SK-N-SH treated with all-trans-retinoic acid at 6 μM for 48 hours (cell line): Measurements from ENCODE around the gene KANSL1L.

Experiments used
- ATAC-seq: fragments of 200-7000 bp; cut with Tn5 transposase; 3 replicates; pipeline ENCODE4 v1.9.1; 2020; ENCODE audit warnings: mild to moderate bottlenecking, moderate library complexity
- BACH2 ChIP-seq: fragments of 250-450 bp; sonication (Bioruptor Pico); IDR thresholded peaks from 2 replicates; pipeline ENCODE4 v1.9.0; 2021; ENCODE audit warnings: mild to moderate bottlenecking, borderline replicate concordance
- GLIS3 ChIP-seq: fragments of 250-450 bp; sonication (Bioruptor Pico); IDR thresholded peaks from 2 replicates; pipeline ENCODE4 v1.5.0; 2020; ENCODE audit warnings: mild to moderate bottlenecking, moderate library complexity
- ISL1 ChIP-seq: fragments of 250-450 bp; sonication (Bioruptor Pico); IDR thresholded peaks from 2 replicates; pipeline ENCODE4 v2.1.2; 2022; ENCODE audit warnings: mild to moderate bottlenecking, moderate library complexity
- PPARA ChIP-seq: fragments of 250-450 bp; sonication (Bioruptor Pico); IDR thresholded peaks from 2 replicates; pipeline ENCODE4 v1.5.0; 2020; ENCODE audit warnings: mild to moderate bottlenecking, borderline replicate concordance
- RARB ChIP-seq: fragments of 250-450 bp; sonication (Bioruptor Pico); IDR thresholded peaks from 2 replicates; pipeline ENCODE4 v1.8.0; 2021; ENCODE audit warnings: mild to moderate bottlenecking, moderate library complexity
- SNAI2 ChIP-seq: fragments of 250-450 bp; sonication (Bioruptor Pico); IDR thresholded peaks from 2 replicates; pipeline ENCODE4 v1.5.0; 2020; ENCODE audit warnings: mild to moderate bottlenecking, moderate library complexity
- TCF4 ChIP-seq: fragments of 250-450 bp; sonication (Bioruptor Pico); IDR thresholded peaks from 2 replicates; pipeline ENCODE4 v1.8.0; 2021; ENCODE audit warnings: mild to moderate bottlenecking, moderate library complexity, borderline replicate concordance
- TOX ChIP-seq: fragments of 250-450 bp; sonication (Bioruptor Pico); IDR thresholded peaks from 2 replicates; pipeline ENCODE4 v1.8.0; 2021; ENCODE audit warnings: mild to moderate bottlenecking, moderate library complexity, borderline replicate concordance
- ZC3H10 ChIP-seq: fragments of 250-450 bp; sonication (Bioruptor Pico); IDR thresholded peaks from 2 replicates; pipeline ENCODE4 v1.5.1; 2021; ENCODE audit warnings: mild to moderate bottlenecking, moderate library complexity
- ZFP3 ChIP-seq: fragments of 250-450 bp; sonication (Bioruptor Pico); IDR thresholded peaks from 2 replicates; pipeline ENCODE4 v1.5.0; 2020; ENCODE audit warnings: mild to moderate bottlenecking, moderate library complexity
- ZFP30 ChIP-seq: fragments of 450-650 bp; formaldehyde crosslinking; IDR thresholded peaks from 2 replicates; pipeline ENCODE4 v1.5.0; 2022; ENCODE audit warnings: mild to moderate bottlenecking, moderate library complexity
- ZNF565 ChIP-seq: fragments of 450-650 bp; formaldehyde crosslinking; conservative IDR thresholded peaks from 2 replicates; pipeline ENCODE4 v1.5.0; 2020; ENCODE audit warnings: low read depth, mild to moderate bottlenecking, moderate library complexity
- ZNF70 ChIP-seq: fragments of 450-650 bp; formaldehyde crosslinking; IDR thresholded peaks from 2 replicates; pipeline ENCODE4 v1.5.0; 2020; ENCODE audit warnings: mild to moderate bottlenecking, moderate library complexity
- ZNF8 ChIP-seq: fragments of 450-650 bp; formaldehyde crosslinking; IDR thresholded peaks from 2 replicates; pipeline ENCODE4 v1.5.0; 2020; ENCODE audit warnings: mild to moderate bottlenecking, moderate library complexity
- TF ChIP-seq, protein P1 (sequence below): fragments of 250-450 bp; sonication (Bioruptor Pico); IDR thresholded peaks from 2 replicates; pipeline ENCODE4 v1.8.0; 2020; ENCODE audit warnings: mild to moderate bottlenecking, moderate library complexity, borderline replicate concordance
- TF ChIP-seq, protein P2 (sequence below): fragments of 250-450 bp; sonication (Bioruptor Pico); IDR thresholded peaks from 2 replicates; pipeline ENCODE4 v1.5.0; 2020; ENCODE audit warnings: mild to moderate bottlenecking, moderate library complexity
- TF ChIP-seq, protein P3 (sequence below): fragments of 250-450 bp; sonication (Bioruptor Pico); IDR thresholded peaks from 2 replicates; pipeline ENCODE4 v1.5.1; 2020; ENCODE audit warnings: low read depth, mild to moderate bottlenecking, moderate library complexity
- TF ChIP-seq, protein P4 (sequence below): fragments of 250-450 bp; sonication (Bioruptor Pico); IDR thresholded peaks from 2 replicates; pipeline ENCODE4 v1.8.0; 2021; ENCODE audit warnings: low read depth, mild to moderate bottlenecking, moderate library complexity, borderline replicate concordance

Gene KANSL1L

DNA sequence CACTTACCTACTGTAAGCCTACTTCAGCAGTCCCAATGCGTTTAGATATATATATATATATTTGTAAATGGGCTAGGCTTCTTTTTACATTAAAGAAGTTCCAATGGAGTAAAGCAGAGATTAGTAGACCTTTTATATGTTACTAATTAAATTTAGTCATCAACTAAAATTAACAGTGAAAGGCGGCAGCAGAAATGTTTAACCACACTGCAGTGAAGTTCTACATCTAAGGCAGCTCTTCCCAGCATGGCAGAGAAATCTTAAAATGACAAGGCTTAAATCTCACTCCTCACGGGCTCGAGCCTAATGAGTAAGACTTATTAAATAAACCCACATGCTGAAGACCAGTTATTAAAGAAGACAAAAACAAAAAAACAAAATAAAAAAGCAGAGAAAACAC, 19.1 kb upstream of the KANSL1L start:
- TF ChIP-seq ZNF565 (CRISPR knock-in tag), result no peak
- TF ChIP-seq BACH2, result no peak
- TF ChIP-seq, protein P1, sequence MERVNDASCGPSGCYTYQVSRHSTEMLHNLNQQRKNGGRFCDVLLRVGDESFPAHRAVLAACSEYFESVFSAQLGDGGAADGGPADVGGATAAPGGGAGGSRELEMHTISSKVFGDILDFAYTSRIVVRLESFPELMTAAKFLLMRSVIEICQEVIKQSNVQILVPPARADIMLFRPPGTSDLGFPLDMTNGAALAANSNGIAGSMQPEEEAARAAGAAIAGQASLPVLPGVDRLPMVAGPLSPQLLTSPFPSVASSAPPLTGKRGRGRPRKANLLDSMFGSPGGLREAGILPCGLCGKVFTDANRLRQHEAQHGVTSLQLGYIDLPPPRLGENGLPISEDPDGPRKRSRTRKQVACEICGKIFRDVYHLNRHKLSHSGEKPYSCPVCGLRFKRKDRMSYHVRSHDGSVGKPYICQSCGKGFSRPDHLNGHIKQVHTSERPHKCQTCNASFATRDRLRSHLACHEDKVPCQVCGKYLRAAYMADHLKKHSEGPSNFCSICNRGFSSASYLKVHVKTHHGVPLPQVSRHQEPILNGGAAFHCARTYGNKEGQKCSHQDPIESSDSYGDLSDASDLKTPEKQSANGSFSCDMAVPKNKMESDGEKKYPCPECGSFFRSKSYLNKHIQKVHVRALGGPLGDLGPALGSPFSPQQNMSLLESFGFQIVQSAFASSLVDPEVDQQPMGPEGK (CRISPR knock-in tag), result no peak
- no peak for TF ChIP-seq ZFP3
- no peak for TF ChIP-seq ZNF8 (CRISPR knock-in tag)
- TF ChIP-seq, protein P2, sequence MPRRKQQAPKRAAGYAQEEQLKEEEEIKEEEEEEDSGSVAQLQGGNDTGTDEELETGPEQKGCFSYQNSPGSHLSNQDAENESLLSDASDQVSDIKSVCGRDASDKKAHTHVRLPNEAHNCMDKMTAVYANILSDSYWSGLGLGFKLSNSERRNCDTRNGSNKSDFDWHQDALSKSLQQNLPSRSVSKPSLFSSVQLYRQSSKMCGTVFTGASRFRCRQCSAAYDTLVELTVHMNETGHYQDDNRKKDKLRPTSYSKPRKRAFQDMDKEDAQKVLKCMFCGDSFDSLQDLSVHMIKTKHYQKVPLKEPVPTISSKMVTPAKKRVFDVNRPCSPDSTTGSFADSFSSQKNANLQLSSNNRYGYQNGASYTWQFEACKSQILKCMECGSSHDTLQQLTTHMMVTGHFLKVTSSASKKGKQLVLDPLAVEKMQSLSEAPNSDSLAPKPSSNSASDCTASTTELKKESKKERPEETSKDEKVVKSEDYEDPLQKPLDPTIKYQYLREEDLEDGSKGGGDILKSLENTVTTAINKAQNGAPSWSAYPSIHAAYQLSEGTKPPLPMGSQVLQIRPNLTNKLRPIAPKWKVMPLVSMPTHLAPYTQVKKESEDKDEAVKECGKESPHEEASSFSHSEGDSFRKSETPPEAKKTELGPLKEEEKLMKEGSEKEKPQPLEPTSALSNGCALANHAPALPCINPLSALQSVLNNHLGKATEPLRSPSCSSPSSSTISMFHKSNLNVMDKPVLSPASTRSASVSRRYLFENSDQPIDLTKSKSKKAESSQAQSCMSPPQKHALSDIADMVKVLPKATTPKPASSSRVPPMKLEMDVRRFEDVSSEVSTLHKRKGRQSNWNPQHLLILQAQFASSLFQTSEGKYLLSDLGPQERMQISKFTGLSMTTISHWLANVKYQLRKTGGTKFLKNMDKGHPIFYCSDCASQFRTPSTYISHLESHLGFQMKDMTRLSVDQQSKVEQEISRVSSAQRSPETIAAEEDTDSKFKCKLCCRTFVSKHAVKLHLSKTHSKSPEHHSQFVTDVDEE (CRISPR knock-in tag), result no peak
- no peak for TF ChIP-seq ZC3H10
- TF ChIP-seq ISL1 (CRISPR knock-in tag), result no peak
- TF ChIP-seq PPARA, result no peak

DNA sequence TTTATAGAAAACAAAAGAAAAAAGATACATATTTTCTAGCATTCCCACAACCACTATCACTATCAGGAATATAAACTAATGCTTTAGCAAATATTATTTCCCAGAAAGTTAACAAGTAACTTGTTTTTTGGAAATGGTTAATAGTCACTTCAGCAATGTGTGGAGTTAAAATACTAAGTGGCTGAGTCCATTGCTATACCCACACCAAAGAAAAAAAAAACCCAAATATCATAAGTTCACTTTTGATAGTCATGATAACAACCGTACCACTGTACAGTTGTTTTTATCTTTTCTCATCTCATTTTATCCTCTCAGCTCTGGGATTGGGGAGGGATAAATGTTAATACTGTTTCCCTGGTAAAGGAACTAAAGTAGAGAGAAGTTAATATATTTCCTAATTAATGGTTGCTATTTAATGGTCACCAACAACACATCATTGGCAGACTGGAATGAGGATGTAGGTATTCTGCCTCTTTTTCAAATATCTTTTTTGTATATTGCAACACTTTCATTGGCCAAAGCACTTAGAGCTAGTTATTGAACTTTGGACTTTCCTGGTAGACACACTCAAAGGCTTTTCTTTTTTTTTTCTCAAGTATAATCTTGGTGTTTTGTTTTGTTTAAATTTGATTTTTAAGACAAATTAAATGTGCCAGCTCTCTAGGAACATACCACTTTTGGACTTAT, 18.4 kb upstream of the KANSL1L start:
- TF ChIP-seq ZC3H10 (no peak), GLIS3 (CRISPR knock-in tag) (no peak), RARB (CRISPR knock-in tag) (no peak), ZNF8 (CRISPR knock-in tag) (no peak), ISL1 (CRISPR knock-in tag) (no peak), ZFP30 (CRISPR knock-in tag) (no peak), ZNF70 (no peak)
- TF ChIP-seq, protein P1 (CRISPR knock-in tag), result no peak
- TF ChIP-seq, protein P2 (CRISPR knock-in tag), result no peak
- ATAC-seq, result peak; percentile 41; the same call in 2 of the 3 replicates

More for the DNA sequence above, 19.1 kb upstream of the KANSL1L start:
- ATAC-seq, result no peak

DNA sequence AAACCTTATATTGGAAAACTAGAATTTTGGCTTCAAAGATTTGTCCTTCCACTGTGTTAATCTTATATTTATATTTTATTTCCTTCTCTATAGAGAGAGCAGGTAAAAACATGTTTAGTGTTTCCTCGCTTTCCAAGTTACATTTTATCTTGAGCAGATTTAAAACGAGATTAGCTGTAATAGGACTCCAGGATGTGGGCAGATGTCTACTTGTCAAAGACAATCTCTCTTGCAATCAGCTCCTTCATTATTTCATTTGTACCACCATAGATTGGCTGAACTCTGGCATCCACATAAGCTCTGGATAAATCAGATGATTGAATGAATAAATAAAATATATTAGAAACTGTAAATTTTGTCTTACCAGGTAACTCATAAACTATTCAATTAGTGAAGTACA, 17.5 kb upstream of the KANSL1L start:
- TF ChIP-seq, protein P1 (CRISPR knock-in tag), result no peak
- TF ChIP-seq SNAI2 (CRISPR knock-in tag) (no peak), ZNF8 (CRISPR knock-in tag) (no peak), PPARA (no peak), TOX (CRISPR knock-in tag) (no peak), ZFP3 (no peak), GLIS3 (CRISPR knock-in tag) (no peak), RARB (CRISPR knock-in tag) (no peak), TCF4 (CRISPR knock-in tag) (no peak)
- TF ChIP-seq, protein P3, sequence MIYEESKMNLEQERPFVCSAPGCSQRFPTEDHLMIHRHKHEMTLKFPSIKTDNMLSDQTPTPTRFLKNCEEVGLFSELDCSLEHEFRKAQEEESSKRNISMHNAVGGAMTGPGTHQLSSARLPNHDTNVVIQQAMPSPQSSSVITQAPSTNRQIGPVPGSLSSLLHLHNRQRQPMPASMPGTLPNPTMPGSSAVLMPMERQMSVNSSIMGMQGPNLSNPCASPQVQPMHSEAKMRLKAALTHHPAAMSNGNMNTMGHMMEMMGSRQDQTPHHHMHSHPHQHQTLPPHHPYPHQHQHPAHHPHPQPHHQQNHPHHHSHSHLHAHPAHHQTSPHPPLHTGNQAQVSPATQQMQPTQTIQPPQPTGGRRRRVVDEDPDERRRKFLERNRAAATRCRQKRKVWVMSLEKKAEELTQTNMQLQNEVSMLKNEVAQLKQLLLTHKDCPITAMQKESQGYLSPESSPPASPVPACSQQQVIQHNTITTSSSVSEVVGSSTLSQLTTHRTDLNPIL (CRISPR knock-in tag), result no peak
- TF ChIP-seq, protein P2 (CRISPR knock-in tag), result no peak
- TF ChIP-seq, protein P4, sequence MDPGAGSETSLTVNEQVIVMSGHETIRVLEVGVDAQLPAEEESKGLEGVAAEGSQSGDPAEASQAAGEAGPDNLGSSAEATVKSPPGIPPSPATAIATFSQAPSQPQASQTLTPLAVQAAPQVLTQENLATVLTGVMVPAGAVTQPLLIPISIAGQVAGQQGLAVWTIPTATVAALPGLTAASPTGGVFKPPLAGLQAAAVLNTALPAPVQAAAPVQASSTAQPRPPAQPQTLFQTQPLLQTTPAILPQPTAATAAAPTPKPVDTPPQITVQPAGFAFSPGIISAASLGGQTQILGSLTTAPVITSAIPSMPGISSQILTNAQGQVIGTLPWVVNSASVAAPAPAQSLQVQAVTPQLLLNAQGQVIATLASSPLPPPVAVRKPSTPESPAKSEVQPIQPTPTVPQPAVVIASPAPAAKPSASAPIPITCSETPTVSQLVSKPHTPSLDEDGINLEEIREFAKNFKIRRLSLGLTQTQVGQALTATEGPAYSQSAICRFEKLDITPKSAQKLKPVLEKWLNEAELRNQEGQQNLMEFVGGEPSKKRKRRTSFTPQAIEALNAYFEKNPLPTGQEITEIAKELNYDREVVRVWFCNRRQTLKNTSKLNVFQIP, result no peak
- ATAC-seq, result peak; percentile 70
